ENCODE data around the gene GPC6. TPM values are rescaled to one million over a fixed set of nuclear protein-coding genes. Genes with fewer than 3 reads are reported as not detected.

GPC6 gene
- total RNA-seq, 1 experiment from 2014 or later: not detected

DNA sequence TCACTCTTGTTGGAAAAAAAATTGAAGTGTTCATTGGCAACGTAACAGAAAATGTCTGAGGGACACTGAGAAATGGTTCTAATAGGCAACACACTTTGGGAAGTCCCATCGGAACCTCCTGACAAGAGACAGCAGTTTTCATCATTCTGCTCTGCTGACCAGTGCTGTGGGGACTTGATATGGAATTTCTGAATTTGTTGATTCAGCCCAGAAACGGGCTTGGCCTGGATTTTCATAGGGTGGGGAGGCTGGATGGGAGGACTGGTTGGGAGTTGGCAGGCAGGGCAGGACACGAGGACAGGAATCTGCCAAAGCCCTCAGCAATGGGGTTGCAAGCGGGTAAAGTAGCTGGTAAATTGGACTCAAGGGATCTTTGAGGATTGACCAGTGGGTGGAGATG, 1156.4 kb downstream of the GPC6 start:
- H3K9me2 ChIP-seq (ENCODE audit: insufficient read depth): no peaks in the 10 kb centered on the region
- H3K27me3 ChIP-seq (ENCODE audit: insufficient read depth, low read depth): no peaks in the 10 kb centered on the region
- no peak overlapping the region for H2AFZ ChIP-seq
- H3K4me1 ChIP-seq (replicated peaks; ENCODE audit: insufficient read depth): no peaks in the 10 kb centered on the region
- BruUV-seq (replicated peaks): no TSS peak
- H4K20me1 ChIP-seq (ENCODE audit: insufficient read depth): no peaks in the 10 kb centered on the region; the same call in 1 of the 2 replicates
- TF ChIP-seq, protein P1, sequence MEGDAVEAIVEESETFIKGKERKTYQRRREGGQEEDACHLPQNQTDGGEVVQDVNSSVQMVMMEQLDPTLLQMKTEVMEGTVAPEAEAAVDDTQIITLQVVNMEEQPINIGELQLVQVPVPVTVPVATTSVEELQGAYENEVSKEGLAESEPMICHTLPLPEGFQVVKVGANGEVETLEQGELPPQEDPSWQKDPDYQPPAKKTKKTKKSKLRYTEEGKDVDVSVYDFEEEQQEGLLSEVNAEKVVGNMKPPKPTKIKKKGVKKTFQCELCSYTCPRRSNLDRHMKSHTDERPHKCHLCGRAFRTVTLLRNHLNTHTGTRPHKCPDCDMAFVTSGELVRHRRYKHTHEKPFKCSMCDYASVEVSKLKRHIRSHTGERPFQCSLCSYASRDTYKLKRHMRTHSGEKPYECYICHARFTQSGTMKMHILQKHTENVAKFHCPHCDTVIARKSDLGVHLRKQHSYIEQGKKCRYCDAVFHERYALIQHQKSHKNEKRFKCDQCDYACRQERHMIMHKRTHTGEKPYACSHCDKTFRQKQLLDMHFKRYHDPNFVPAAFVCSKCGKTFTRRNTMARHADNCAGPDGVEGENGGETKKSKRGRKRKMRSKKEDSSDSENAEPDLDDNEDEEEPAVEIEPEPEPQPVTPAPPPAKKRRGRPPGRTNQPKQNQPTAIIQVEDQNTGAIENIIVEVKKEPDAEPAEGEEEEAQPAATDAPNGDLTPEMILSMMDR (conservative IDR thresholded peaks at IDR 0.05): no peak
- TF ChIP-seq EZH2 (IDR thresholded peaks at IDR 0.05; ENCODE audit: low read depth): no peak
- no peak overlapping the region for H3K4me2 ChIP-seq
- CTCF ChIA-PET: no interaction called here
- H3K4me3 ChIP-seq: no peak overlapping the region
- H3K9me3 ChIP-seq (ENCODE audit: insufficient read depth, low read depth): no peaks in the 10 kb centered on the region
- H3K27ac ChIP-seq: no peak overlapping the region
- no peak for DNase-seq
- H3F3A ChIP-seq (ENCODE audit: insufficient read depth, low read depth): no peaks in the 10 kb centered on the region
- intact Hi-C loops (cut with micrococcal nuclease; ENCODE audit: unreplicated experiment): no loop called here
- H3K79me2 ChIP-seq (ENCODE audit: low read depth): no peaks in the 10 kb centered on the region
- no peaks in the 10 kb centered on the region for H3K36me3 ChIP-seq (ENCODE audit: low read depth)
- POLR2A ChIA-PET (ENCODE audit: unreplicated experiment): no interaction called here

DNA sequence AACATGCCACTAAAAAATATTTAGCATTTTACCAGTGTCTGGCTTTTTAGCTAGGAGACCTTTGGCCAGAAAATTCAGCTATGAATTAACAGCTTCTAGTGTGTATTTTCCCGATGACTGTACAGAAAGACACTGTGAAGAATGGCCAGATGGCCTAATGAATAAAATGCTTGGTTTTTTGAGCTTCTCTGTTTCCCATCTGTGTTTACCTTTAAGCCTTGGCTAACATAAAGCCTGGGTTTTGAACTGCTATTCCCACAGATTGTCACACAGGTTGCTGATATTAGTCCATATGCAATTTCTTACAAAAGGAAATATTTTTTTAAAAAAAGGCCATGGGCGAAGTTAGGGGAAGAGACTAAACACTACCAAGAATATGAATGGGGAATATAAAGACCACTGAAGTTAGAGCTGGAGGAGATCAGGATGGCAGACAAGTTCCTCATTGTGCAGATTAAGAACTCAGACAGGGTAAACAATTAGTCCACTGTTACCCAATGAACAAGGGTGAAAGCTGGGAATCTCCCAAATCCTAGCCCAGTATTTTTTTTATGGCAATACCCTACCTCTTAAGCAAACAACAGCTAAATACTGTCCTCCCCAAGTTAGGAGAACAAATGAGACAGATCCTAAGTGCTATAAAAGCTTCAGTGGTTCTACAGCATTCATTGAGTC, 1157.8 kb downstream of the GPC6 start:
- ChIA-PET CTCF (no interaction called here), POLR2A (ENCODE audit: unreplicated experiment) (no interaction called here)
- no peaks in the 10 kb centered on the region for H3K36me3 ChIP-seq (ENCODE audit: low read depth)
- H3K4me2 ChIP-seq: no peak overlapping the region
- intact Hi-C loops (cut with micrococcal nuclease; ENCODE audit: unreplicated experiment): no loop called here
- DNase-seq: no peak
- no peak overlapping the region for H3K4me3 ChIP-seq
- H3K27me3 ChIP-seq (ENCODE audit: insufficient read depth, low read depth): no peaks in the 10 kb centered on the region
- no TSS peak for BruUV-seq (replicated peaks)
- no peaks in the 10 kb centered on the region for H3K79me2 ChIP-seq (ENCODE audit: low read depth)
- H3K4me1 ChIP-seq (replicated peaks; ENCODE audit: insufficient read depth): no peaks in the 10 kb centered on the region
- no peaks in the 10 kb centered on the region for H3F3A ChIP-seq (ENCODE audit: insufficient read depth, low read depth)
- H3K9me2 ChIP-seq (ENCODE audit: insufficient read depth): no peaks in the 10 kb centered on the region
- H4K20me1 ChIP-seq (ENCODE audit: insufficient read depth): no peaks in the 10 kb centered on the region; the same call in 1 of the 2 replicates
- no peak overlapping the region for H2AFZ ChIP-seq
- no peaks in the 10 kb centered on the region for H3K9me3 ChIP-seq (ENCODE audit: insufficient read depth, low read depth)
- no peak overlapping the region for H3K27ac ChIP-seq
- TF ChIP-seq, protein P1 (conservative IDR thresholded peaks at IDR 0.05): no peak
- TF ChIP-seq EZH2 (IDR thresholded peaks at IDR 0.05; ENCODE audit: low read depth): no peak

DNA sequence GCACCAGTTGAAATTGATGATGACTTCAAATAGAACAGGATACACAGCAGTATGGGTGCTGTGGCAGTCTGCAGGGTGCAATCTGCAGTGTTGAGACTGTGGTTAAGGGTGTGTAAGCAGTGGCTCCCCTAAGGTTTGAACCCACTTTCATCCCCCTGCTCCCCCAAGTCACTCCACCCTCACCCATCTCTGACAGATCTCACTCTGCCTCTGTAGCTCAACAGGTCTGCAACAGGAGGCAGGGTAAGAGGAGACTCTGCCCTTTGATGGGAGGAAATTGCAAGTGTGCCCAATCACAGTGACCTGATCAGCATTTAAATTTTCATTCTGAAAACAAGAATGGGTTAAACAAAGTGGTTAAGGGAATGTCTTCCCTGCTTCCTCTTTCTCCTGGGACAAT, 1160.4 kb downstream of the GPC6 start:
- Histone ChIP-seq H2AFZ (no peak overlapping the region), H3K79me2 (ENCODE audit: low read depth) (no peaks in the 10 kb centered on the region), H3F3A (ENCODE audit: insufficient read depth, low read depth) (no peaks in the 10 kb centered on the region), H3K36me3 (ENCODE audit: low read depth) (no peaks in the 10 kb centered on the region), H4K20me1 (ENCODE audit: insufficient read depth) (no peaks in the 10 kb centered on the region), H3K9me3 (ENCODE audit: insufficient read depth, low read depth) (no peaks in the 10 kb centered on the region), H3K4me3 (no peak overlapping the region), H3K4me2 (no peak overlapping the region), H3K27ac (no peak overlapping the region), H3K4me1 (replicated peaks; ENCODE audit: insufficient read depth) (no peaks in the 10 kb centered on the region), H3K27me3 (ENCODE audit: insufficient read depth, low read depth) (no peaks in the 10 kb centered on the region), H3K9me2 (ENCODE audit: insufficient read depth) (0 out of 2 replicates have a peak, but pooled peaks cover 5% of the 10 kb centered on the region)
- no peak for DNase-seq
- intact Hi-C loops (cut with micrococcal nuclease; ENCODE audit: unreplicated experiment): no loop called here
- ChIA-PET POLR2A (ENCODE audit: unreplicated experiment) (no interaction called here), CTCF (no interaction called here)
- BruUV-seq (replicated peaks): no TSS peak
- TF ChIP-seq, protein P1 (conservative IDR thresholded peaks at IDR 0.05): no peak
- TF ChIP-seq EZH2 (IDR thresholded peaks at IDR 0.05; ENCODE audit: low read depth): no peak
